HG03342 (cell line): ENCODE data around the gene SETBP1.

Experiments used
- ATAC-seq: cut with Tn5 transposase; IDR thresholded peaks from one replicate; pipeline ENCODE4 v1.9.1; 2021; ENCODE audit warnings: mild to moderate bottlenecking, moderate library complexity; ENCODE audit not compliant: unreplicated experiment

SETBP1 gene

GRCh38 chr18:44811572-44812125 is 131.0 kb downstream of the SETBP1 start:
- no peak for ATAC-seq

- no peak for ATAC-seq
These were observed 131.7 kb downstream of the SETBP1 start for GRCh38 chr18:44812426-44812825.

- no peak for ATAC-seq
These were observed 132.9 kb downstream of the SETBP1 start for GRCh38 chr18:44813586-44813985.

- ATAC-seq = no peak
These were observed 134.4 kb downstream of the SETBP1 start for GRCh38 chr18:44815108-44815507.

GRCh38 chr18:44816050-44816449 is 135.4 kb downstream of the SETBP1 start:
- no peak for ATAC-seq

- no peak for ATAC-seq
These were observed 135.8 kb downstream of the SETBP1 start for GRCh38 chr18:44816477-44816876.

GRCh38 chr18:44817831-44818473 is 137.3 kb downstream of the SETBP1 start:
- ATAC-seq = no peak

- ATAC-seq = peak; percentile 69
These were observed 138.1 kb downstream of the SETBP1 start for GRCh38 chr18:44818668-44819403.

GRCh38 chr18:44819944-44820510 is 139.3 kb downstream of the SETBP1 start:
- ATAC-seq = no peak

GRCh38 chr18:44821924-44822323 is 141.2 kb downstream of the SETBP1 start:
- ATAC-seq = no peak

GRCh38 chr18:44823286-44823685 is 142.6 kb downstream of the SETBP1 start:
- no peak for ATAC-seq

- ATAC-seq = no peak
These were observed 143.1 kb downstream of the SETBP1 start for GRCh38 chr18:44823782-44824181.

GRCh38 chr18:44824884-44825283 is 144.2 kb downstream of the SETBP1 start:
- ATAC-seq = no peak

GRCh38 chr18:44826418-44827259 is 146.0 kb downstream of the SETBP1 start:
- no peak for ATAC-seq

- ATAC-seq = no peak
These were observed 147.4 kb downstream of the SETBP1 start for GRCh38 chr18:44828080-44828479.

GRCh38 chr18:44830581-44830980 is 149.9 kb downstream of the SETBP1 start:
- ATAC-seq = no peak

- no peak for ATAC-seq
These were observed 153.1 kb downstream of the SETBP1 start for GRCh38 chr18:44833786-44834185.

GRCh38 chr18:44834867-44835469 is 154.3 kb downstream of the SETBP1 start:
- ATAC-seq = no peak

GRCh38 chr18:44835703-44836102 is 155.0 kb downstream of the SETBP1 start:
- no peak for ATAC-seq

- ATAC-seq = no peak
These were observed 155.6 kb downstream of the SETBP1 start for GRCh38 chr18:44836263-44836662.
